Bronchial epithelial cell (primary cell): Measurements from ENCODE around the gene IFTAP. TPM values are rescaled to one million over a fixed set of nuclear protein-coding genes. Genes with fewer than 3 reads are reported as not detected.

Source experiments
- DNase-seq: peaks from one replicate; pipeline ENCODE4 v3.0.0-alpha.2; 2010; ENCODE audit warnings: low read depth
- FAIRE-seq: peaks from 2 replicates; lab custom pipeline; 2011; peaks lifted over from hg19 to GRCh38; lab: Jason Lieb, UNC
- H3K27me3 ChIP-seq: 2 replicates; pipeline ENCODE4 v1.5.1; 2011; ENCODE audit warnings: low read length; ENCODE audit not compliant: control insufficient read depth, insufficient read depth
- H3K36me3 ChIP-seq: 2 replicates; pipeline ENCODE4 v1.5.1; 2011; ENCODE audit warnings: low read length; ENCODE audit not compliant: control insufficient read depth, insufficient read depth
- H3K4me3 ChIP-seq: 2 replicates; pipeline ENCODE4 v1.5.1; 2011; ENCODE audit warnings: mild to moderate bottlenecking, low read depth, low read length, control low read depth
- total RNA-seq: library from RNA; depleted of rRNA; stranded (reverse); fragments of >200 nt; gene quantifications from 2 replicates; pipeline ENCODE4 v1.2.1, GENCODE V29; 2014
- TF ChIP-seq, protein P1 (sequence below): IDR thresholded peaks from 2 replicates; pipeline ENCODE4 v1.5.1; 2011; ENCODE audit warnings: mild to moderate bottlenecking, moderate library complexity, low read length, control low read depth, inconsistent platforms; ENCODE audit not compliant: insufficient read depth, severe bottlenecking

IFTAP gene
- total RNA-seq, 1 donor from 2014 or later, result 16.1 TPM

DNA sequence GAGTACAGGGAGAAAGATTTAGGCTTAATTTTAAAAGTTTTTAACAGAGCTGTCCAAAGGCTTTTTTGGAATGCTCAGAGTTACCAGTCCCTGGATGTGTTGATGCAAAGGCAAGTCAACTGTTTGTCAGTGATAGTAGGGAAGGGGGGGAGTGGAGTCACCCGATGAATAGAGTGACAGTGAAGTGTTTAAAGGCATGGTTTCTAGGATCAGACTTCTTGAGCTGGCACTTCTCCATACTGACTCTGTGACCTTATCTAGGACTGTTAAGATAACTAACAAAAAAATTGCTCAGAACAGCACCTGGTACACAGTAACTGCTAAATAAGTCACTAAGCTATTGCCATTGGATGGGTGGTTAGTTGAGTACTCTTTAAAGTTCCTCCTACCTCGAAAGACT lies 15.1 kb downstream of the IFTAP start:
- H3K27me3 ChIP-seq, result no peaks in the 10 kb centered on the region
- TF ChIP-seq, protein P1, sequence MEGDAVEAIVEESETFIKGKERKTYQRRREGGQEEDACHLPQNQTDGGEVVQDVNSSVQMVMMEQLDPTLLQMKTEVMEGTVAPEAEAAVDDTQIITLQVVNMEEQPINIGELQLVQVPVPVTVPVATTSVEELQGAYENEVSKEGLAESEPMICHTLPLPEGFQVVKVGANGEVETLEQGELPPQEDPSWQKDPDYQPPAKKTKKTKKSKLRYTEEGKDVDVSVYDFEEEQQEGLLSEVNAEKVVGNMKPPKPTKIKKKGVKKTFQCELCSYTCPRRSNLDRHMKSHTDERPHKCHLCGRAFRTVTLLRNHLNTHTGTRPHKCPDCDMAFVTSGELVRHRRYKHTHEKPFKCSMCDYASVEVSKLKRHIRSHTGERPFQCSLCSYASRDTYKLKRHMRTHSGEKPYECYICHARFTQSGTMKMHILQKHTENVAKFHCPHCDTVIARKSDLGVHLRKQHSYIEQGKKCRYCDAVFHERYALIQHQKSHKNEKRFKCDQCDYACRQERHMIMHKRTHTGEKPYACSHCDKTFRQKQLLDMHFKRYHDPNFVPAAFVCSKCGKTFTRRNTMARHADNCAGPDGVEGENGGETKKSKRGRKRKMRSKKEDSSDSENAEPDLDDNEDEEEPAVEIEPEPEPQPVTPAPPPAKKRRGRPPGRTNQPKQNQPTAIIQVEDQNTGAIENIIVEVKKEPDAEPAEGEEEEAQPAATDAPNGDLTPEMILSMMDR, result no peak
- DNase-seq, result no peak
- H3K36me3 ChIP-seq, result no peaks in the 10 kb centered on the region
- no peak for FAIRE-seq
- no peak overlapping the region for H3K4me3 ChIP-seq

DNA sequence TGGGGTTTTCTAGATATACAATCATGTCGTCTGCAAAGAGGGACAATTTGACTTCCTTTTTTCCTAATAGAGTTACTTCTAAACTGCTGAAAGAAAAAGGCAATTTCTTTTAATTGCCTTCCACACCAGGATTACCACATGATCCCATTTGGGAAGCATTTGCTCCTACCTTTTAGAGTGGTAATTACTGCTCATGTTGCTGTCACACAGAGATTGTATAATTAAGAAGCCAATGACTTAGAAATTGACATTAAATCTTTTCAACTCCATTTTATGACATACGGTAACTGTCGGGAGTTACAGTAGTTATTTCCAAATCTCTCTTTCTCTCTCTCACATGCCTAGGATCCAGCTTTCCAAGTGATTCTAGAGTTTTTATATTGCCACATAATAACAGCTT lies 21.5 kb downstream of the IFTAP start:
- no peaks in the 10 kb centered on the region for H3K36me3 ChIP-seq
- DNase-seq, result no peak
- no peak for FAIRE-seq
- TF ChIP-seq, protein P1, result no peak
- H3K4me3 ChIP-seq, result no peak overlapping the region
- no peaks in the 10 kb centered on the region for H3K27me3 ChIP-seq

DNA sequence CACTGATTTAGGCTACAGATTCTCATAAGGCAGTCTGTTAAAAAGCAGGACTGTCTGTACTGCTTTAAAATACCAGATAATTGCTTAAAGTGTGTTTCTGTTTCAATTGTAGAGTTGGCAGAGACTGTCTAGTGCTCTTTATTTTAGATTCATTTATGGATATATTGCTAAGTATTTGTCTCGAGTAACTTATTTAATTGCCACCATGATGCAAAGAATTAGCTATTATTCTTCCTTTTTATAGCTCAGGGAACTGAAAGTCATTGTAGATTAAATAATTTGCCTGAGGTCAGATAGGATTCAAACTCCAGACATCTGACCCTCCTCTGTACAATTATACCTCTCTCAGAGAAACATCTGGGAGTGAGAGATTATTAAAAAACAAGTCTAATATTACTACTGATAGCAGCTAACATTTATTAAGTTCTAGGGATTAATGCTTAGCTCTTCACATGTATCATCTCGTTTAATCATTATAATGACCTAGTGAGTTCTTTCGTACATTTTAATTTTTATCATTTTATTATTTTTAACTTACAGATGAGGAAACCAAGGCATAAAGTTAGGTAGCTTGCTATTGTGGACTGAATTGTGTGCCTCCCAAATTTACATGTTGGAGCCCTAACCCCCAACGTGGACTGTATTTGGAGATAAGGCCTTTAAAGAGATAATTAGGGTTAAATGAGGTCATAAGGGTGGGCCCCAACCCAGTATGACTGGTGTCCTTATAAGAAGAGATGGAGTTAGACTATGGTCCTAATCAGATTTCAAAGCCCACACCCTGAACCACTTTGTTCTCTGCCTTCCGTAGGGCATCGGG lies 23.5 kb downstream of the IFTAP start:
- FAIRE-seq, result no peak
- Histone ChIP-seq H3K27me3 (no peaks in the 10 kb centered on the region), H3K4me3 (no peak overlapping the region), H3K36me3 (no peaks in the 10 kb centered on the region)
- TF ChIP-seq, protein P1, result no peak
- DNase-seq, result no peak

DNA sequence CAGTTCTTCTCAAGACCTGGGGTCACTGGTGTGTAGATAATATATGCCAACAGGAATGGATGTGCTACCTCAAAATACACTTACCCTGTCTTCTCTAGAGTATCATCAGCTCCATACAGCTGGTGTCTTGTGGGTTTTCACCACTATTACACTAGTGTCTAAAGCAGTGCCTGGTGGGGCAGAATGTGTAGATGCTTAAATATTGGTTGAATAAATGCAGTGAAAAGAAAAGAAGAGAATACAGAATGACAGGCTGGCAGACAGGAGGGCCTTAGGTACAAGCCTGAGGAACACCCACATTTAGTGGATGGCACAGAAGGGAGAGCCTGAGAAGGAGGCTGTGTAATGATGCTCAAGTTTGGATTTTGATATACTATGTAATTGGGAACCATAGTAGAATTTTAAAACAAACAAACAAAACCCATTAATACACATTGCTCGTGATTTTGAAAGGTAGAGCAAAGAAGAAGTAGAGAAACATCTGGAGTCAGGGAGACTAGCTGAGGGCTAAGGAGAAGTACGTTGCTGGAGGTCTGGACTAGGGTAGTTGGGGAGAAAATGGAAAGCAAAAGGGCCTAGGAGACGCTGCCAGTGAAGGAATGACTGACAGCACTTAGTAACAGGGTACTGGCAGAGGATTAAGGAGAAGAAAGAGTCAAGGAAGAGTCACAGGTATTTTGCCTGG lies 24.2 kb downstream of the IFTAP start:
- Histone ChIP-seq H3K4me3 (no peak overlapping the region), H3K36me3 (no peaks in the 10 kb centered on the region), H3K27me3 (no peaks in the 10 kb centered on the region)
- DNase-seq (no peak), FAIRE-seq (no peak)
- TF ChIP-seq, protein P1, result no peak

DNA sequence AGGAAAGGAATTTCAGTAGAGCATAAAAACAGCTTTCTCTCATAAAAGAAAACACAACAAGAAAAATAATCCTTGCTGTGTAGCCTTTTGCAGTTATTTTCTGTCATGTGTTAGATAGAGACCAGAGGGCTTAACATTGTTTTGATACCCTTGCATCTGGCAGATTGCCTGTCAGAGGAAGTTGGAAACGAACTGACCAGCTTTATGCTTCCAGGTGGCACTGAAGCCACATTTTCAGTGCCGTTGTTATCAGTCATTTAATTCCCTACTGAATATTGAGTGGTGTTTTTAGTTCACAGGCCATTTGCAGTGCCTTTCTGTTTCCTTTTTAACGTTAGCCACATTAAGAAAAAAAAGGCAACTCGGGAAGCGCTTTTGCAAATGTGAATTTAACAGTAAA lies 25.2 kb downstream of the IFTAP start:
- Histone ChIP-seq H3K36me3 (no peaks in the 10 kb centered on the region), H3K27me3 (no peaks in the 10 kb centered on the region), H3K4me3 (no peak overlapping the region)
- TF ChIP-seq, protein P1, result no peak
- FAIRE-seq (no peak), DNase-seq (no peak)
